Right lobe of liver (tissue), 4 donors: ENCODE results near the gene IL17RA.

Experiments used
- POLR2A ChIP-seq: fragments of 450-650 bp; IDR thresholded peaks from one replicate; pipeline ENCODE4 v1.6.1; 2017; ENCODE audit warnings: antibody characterized with exemption, mild to moderate bottlenecking
- TF ChIP-seq, protein P1 (sequence below), 4 donors: fragments of 200-600 bp in 3 of 4; fragments of 450-650 bp in 1 of 4; IDR thresholded peaks; one replicate each; pipeline versions ENCODE4 v1.5.1 to v1.8.0; 2016 to 2022; ENCODE audit warnings: antibody characterized with exemption in 4 of 4, mild to moderate bottlenecking in 2 of 4
- donor health status: DM: no; HTN: no; CAD: no.
- donor health status: DM: no; HTN: no; CAD: no.
- donor health status: DM: no; HTN: yes; CAD: no.

DNA sequence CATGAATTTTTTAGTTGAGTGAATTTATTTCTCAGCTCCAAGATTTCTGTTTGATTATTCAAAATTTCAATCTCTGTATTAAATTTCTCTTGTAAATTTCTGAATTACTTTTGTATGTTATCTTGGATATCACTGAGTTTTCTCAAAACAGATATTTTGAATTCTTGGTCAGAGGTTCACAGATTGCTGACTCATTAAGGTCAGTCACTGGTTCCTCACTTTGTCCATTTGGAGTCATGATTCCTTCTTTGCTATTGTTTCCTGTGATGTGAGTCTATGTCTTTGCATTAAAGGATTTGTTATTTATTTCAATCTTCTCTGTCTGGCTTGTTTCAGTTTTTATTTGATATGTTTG, 10.2 kb upstream of the IL17RA start:
- TF ChIP-seq, protein P1, sequence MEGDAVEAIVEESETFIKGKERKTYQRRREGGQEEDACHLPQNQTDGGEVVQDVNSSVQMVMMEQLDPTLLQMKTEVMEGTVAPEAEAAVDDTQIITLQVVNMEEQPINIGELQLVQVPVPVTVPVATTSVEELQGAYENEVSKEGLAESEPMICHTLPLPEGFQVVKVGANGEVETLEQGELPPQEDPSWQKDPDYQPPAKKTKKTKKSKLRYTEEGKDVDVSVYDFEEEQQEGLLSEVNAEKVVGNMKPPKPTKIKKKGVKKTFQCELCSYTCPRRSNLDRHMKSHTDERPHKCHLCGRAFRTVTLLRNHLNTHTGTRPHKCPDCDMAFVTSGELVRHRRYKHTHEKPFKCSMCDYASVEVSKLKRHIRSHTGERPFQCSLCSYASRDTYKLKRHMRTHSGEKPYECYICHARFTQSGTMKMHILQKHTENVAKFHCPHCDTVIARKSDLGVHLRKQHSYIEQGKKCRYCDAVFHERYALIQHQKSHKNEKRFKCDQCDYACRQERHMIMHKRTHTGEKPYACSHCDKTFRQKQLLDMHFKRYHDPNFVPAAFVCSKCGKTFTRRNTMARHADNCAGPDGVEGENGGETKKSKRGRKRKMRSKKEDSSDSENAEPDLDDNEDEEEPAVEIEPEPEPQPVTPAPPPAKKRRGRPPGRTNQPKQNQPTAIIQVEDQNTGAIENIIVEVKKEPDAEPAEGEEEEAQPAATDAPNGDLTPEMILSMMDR (IDR thresholded peaks at IDR 0.05) = no peak
- TF ChIP-seq POLR2A = no peak
